ENCODE results near the gene MPDZ. TPM values are rescaled to one million over a fixed set of nuclear protein-coding genes. Genes with fewer than 3 reads are reported as not detected.
A peak's percentile ranks its signal among the peaks of the same experiment; 100 is the strongest.

MPDZ gene
- total RNA-seq, 4 donors from 2014 or later: 3.2 to 16.6 (median 5.3) TPM

DNA sequence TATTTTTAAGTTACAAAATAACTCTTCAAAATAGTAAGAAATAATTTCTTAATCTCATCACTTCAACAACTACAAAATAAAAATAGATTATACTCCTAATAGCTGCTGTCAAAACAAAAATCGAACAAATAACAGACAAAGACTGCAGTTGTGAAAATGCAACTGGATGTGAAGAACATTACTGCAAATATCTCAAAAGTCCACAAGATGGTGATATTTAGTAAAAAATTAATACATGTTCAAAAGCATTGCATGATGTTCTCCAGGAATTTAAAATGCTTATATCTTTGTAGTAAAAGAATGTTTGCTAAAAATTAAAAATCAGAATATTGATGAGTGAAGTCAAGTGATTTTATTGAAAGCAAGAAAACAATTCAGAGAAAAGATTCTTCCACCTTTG is 66.2 kb downstream of the MPDZ start:
- 78 to 85% methylated on average over 1 of the region's 1 CpG for whole genome bisulfite sequencing, 2 donors
- H3K4me1 ChIP-seq: no peaks in the 10 kb centered on the region
- peaks cover 0 to 12% (median 0%) of the 10 kb centered on the region in 3 donors for H3K36me3 ChIP-seq
- intact Hi-C loops (cut with DNase I): no loop called here
- no peak overlapping the region for H3K27ac ChIP-seq
- no peaks in the 10 kb centered on the region for H3K9me3 ChIP-seq
- H3K27me3 ChIP-seq: no peaks in the 10 kb centered on the region
- H3K4me3 ChIP-seq: no peak overlapping the region
- no peak for TF ChIP-seq POLR2A (IDR thresholded peaks at IDR 0.05)
- TF ChIP-seq, protein P1, sequence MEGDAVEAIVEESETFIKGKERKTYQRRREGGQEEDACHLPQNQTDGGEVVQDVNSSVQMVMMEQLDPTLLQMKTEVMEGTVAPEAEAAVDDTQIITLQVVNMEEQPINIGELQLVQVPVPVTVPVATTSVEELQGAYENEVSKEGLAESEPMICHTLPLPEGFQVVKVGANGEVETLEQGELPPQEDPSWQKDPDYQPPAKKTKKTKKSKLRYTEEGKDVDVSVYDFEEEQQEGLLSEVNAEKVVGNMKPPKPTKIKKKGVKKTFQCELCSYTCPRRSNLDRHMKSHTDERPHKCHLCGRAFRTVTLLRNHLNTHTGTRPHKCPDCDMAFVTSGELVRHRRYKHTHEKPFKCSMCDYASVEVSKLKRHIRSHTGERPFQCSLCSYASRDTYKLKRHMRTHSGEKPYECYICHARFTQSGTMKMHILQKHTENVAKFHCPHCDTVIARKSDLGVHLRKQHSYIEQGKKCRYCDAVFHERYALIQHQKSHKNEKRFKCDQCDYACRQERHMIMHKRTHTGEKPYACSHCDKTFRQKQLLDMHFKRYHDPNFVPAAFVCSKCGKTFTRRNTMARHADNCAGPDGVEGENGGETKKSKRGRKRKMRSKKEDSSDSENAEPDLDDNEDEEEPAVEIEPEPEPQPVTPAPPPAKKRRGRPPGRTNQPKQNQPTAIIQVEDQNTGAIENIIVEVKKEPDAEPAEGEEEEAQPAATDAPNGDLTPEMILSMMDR (IDR thresholded peaks at IDR 0.05): peak in 2 of 6 experiments; percentile 20 to 24
- DNase-seq: no peak

DNA sequence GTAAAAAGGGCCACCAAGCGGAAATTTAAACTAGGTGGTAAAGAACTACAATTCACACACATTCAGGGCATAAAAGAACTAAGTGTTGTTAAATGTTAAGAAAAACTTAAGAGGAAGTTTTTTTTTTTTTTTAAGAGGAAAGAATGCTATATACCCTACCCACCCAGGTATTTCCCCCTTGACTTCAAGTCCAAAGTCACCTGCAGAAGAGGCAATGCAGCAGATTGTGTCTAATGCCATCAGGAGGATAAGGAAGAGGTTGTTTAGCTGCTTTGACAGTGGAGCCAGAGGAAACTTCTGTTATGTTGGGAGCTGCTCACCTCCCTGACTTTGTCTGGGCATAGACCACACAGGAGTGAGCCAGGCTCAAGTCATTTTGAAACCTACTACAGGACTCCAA is 69.2 kb downstream of the MPDZ start:
- WGBS, 2 donors: 93 to 97% methylated on average over 1 of the region's 1 CpG
- intact Hi-C loops (cut with DNase I): no loop called here
- H3K9me3 ChIP-seq: no peaks in the 10 kb centered on the region
- H3K4me1 ChIP-seq: no peaks in the 10 kb centered on the region
- TF ChIP-seq POLR2A (IDR thresholded peaks at IDR 0.05): no peak
- TF ChIP-seq, protein P1 (IDR thresholded peaks at IDR 0.05): no peak
- no peaks in the 10 kb centered on the region for H3K27me3 ChIP-seq
- no peak overlapping the region for H3K27ac ChIP-seq
- DNase-seq: no peak
- no peak overlapping the region for H3K4me3 ChIP-seq
- H3K36me3 ChIP-seq: peaks cover 0 to 12% (median 0%) of the 10 kb centered on the region in 3 donors

DNA sequence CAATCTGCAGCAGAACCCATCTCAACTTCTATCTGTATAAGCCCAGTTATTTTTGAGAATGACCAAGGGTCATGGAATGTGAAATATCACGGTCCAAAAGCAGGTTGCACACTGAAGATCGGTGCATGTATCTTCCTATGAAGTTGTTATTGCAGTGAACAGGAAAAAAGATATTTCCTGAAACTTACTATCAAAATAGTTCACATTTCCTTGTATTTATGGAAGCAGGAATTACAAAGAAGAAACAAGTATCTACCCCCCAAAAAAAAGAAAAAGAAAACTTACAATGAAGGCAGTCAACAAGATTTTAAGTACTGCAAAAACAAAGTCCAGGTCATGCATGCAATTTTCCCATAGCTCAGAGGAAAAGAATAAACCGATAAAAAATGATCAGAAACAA is 70.0 kb downstream of the MPDZ start:
- TF ChIP-seq, protein P1 (IDR thresholded peaks at IDR 0.05): no peak
- DNase-seq: no peak
- no peak overlapping the region for H3K4me3 ChIP-seq
- no peak overlapping the region for H3K27ac ChIP-seq
- H3K9me3 ChIP-seq: no peaks in the 10 kb centered on the region
- WGBS, 2 donors: 74 to 80% methylated on average over 3 of the region's 3 CpGs
- no peaks in the 10 kb centered on the region for H3K4me1 ChIP-seq
- peaks cover 0 to 6% (median 0%) of the 10 kb centered on the region in 3 donors for H3K36me3 ChIP-seq
- intact Hi-C loops (cut with DNase I): no loop called here
- H3K27me3 ChIP-seq: no peaks in the 10 kb centered on the region

DNA sequence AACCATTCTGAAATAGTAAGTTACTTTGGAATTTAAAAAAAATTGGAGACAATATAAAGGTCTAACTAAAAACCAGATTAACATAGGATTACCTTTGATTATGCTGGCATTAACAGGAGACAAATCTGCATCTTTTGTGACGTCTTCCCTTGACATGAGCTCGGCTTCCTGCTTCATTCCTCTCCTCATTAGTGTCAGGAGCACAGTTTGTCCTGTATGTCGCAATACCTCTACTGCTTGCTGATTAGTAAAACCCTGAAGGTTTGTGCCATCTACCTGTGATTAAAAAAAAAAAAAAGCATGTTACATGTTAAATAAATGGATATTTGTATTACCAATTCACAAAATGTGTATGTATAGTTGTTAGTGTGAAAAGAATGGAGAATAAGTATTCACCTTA is 73.7 kb downstream of the MPDZ start:
- H3K27ac ChIP-seq: no peak overlapping the region
- DNase-seq: no peak
- H3K4me1 ChIP-seq: no peaks in the 10 kb centered on the region
- no peak overlapping the region for H3K4me3 ChIP-seq
- peaks cover 0 to 10% (median 0%) of the 10 kb centered on the region in 3 donors for H3K36me3 ChIP-seq
- TF ChIP-seq, protein P1 (IDR thresholded peaks at IDR 0.05): no peak
- TF ChIP-seq POLR2A (IDR thresholded peaks at IDR 0.05): no peak
- 55 to 58% methylated on average over 3 of the region's 3 CpGs for WGBS, 2 donors
- intact Hi-C loops (cut with DNase I): no loop called here
- no peaks in the 10 kb centered on the region for H3K27me3 ChIP-seq
- no peaks in the 10 kb centered on the region for H3K9me3 ChIP-seq

DNA sequence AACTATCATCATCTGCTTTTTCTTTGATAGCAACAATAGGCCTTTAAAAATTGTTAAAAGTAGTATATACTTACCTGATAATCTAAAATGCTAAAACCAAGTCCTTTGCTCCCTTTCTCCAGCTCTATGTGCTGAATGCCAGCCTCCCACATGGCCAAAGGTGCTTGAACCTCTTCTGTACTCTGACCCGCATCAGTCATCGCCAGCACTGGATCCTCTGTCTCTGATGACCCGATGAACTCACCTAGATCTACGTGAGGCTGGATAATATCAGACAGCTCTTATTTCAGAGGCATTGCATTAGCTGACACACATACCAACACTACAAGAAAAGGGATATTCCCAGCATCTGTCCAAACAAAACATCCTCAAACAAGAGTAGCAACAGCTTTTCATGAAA is 89.5 kb downstream of the MPDZ start:
- H3K4me3 ChIP-seq: no peak overlapping the region
- H3K27ac ChIP-seq: no peak overlapping the region
- 75 to 79% methylated on average over 4 of the region's 4 CpGs for WGBS, 2 donors
- intact Hi-C loops (cut with DNase I): no loop called here
- no peak for DNase-seq
- no peaks in the 10 kb centered on the region for H3K4me1 ChIP-seq
- TF ChIP-seq, protein P1 (IDR thresholded peaks at IDR 0.05): no peak
- TF ChIP-seq POLR2A (IDR thresholded peaks at IDR 0.05): no peak
- no peaks in the 10 kb centered on the region for H3K9me3 ChIP-seq
- peaks cover 0 to 19% (median 0%) of the 10 kb centered on the region in 3 donors for H3K36me3 ChIP-seq
- H3K27me3 ChIP-seq: no peaks in the 10 kb centered on the region
